ENCODE measurements around the gene FKBP1B.
"Not testable (repeated sequence)": the region's sequence is repeated elsewhere in the genome, so short reads cannot be mapped to it uniquely, and the experiment has no call there.

Gene FKBP1B

DNA sequence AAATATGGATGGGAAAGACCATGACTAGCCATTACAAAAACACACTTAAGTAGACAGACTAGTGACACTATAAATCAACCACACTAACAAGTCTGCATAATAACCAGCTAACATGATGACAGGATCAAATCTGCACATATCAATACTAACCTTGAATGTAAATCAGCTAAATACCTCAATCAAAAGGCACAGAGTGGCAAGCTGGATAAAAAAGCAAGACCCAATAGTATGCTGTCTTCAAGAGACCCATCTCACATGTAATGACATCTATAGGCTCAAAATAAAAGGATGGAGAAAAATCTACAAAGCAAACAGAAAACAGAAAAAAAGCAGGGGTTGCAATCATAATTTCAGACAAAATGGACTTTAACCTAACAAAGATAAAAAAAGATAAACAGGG is 57.2 kb downstream of the FKBP1B start:
- no peak overlapping the region for H4K8ac ChIP-seq (ENCODE audit: low read depth, low read length)
- peaks cover 2% of the 10 kb centered on the region for H3K9me3 ChIP-seq (ENCODE audit: insufficient read depth, low read depth, low read length)
- no peaks in the 10 kb centered on the region for H3K79me2 ChIP-seq (ENCODE audit: control insufficient read depth, insufficient read depth, low read length, poor library complexity)
- H3K14ac ChIP-seq (ENCODE audit: low read length): no peak overlapping the region
- H3K18ac ChIP-seq (ENCODE audit: low read length): no peak overlapping the region
- no peak overlapping the region for H3K4me3 ChIP-seq (ENCODE audit: low read depth, low read length)
- H4K91ac ChIP-seq (ENCODE audit: low read depth, low read length): no peak overlapping the region
- no peak overlapping the region for H3K4ac ChIP-seq (ENCODE audit: low read depth, low read length)
- H3K9ac ChIP-seq (ENCODE audit: low read length): no peak overlapping the region
- H3K27ac ChIP-seq (ENCODE audit: low read depth, low read length): no peak overlapping the region
- no peak overlapping the region for H2AFZ ChIP-seq (ENCODE audit: insufficient read depth, low read length, poor library complexity)
- H2BK5ac ChIP-seq (ENCODE audit: low read depth, low read length, poor library complexity): no peak overlapping the region
- H3K4me2 ChIP-seq (ENCODE audit: low read length): no peak overlapping the region
- no peak for DNase-seq
- H2BK12ac ChIP-seq (ENCODE audit: low read length): no peak overlapping the region
- no peak overlapping the region for H4K12ac ChIP-seq (ENCODE audit: low read depth, low read length)
- peaks cover 6 to 9% of the 10 kb centered on the region in 2 experiments for H3K4me1 ChIP-seq (ENCODE audit: control insufficient read depth in 1 of 2, insufficient read depth in 2 of 2, low read length in 2 of 2)
- no peaks in the 10 kb centered on the region for H3K79me1 ChIP-seq (ENCODE audit: low read length)
- no peak overlapping the region for H2AK5ac ChIP-seq (ENCODE audit: low read length)
- no peaks in the 10 kb centered on the region for H3K27me3 ChIP-seq (ENCODE audit: insufficient read depth, low read length)
- H3K23ac ChIP-seq (ENCODE audit: low read length): no peak overlapping the region
- H3K36me3 ChIP-seq (ENCODE audit: control insufficient read depth in 1 of 2, insufficient read depth in 2 of 2, low read length in 2 of 2): no peaks in the 10 kb centered on the region
- no peak overlapping the region for H2BK120ac ChIP-seq (ENCODE audit: insufficient read depth, low read length, poor library complexity)

DNA sequence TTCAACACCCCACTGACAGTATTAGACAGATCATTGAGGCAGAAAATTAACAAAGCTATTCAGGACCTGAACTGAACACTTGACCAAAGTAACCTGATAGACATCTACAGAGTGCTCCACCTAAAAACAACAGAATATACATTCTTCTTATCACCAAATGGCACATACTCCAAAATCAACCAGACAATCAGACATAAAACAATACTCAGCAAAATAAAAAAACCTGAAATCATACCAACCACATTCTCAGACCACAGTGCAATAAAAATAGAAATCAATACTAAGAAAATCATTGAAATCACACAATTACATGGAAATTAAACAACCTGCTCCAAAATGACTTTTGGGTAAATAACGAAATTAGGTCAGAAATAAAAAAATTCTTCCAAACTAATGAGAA is 57.8 kb downstream of the FKBP1B start:
- Histone ChIP-seq H2BK5ac (ENCODE audit: low read depth, low read length, poor library complexity) (no peak overlapping the region), H3K9me3 (ENCODE audit: insufficient read depth, low read depth, low read length) (peaks cover 2% of the 10 kb centered on the region), H3K79me1 (ENCODE audit: low read length) (no peaks in the 10 kb centered on the region), H3K14ac (ENCODE audit: low read length) (no peak overlapping the region), H3K23ac (ENCODE audit: low read length) (no peak overlapping the region), H4K12ac (ENCODE audit: low read depth, low read length) (no peak overlapping the region), H4K8ac (ENCODE audit: low read depth, low read length) (no peak overlapping the region), H3K79me2 (ENCODE audit: control insufficient read depth, insufficient read depth, low read length, poor library complexity) (no peaks in the 10 kb centered on the region), H3K9ac (ENCODE audit: low read length) (no peak overlapping the region), H3K4ac (ENCODE audit: low read depth, low read length) (no peak overlapping the region), H3K27ac (ENCODE audit: low read depth, low read length) (no peak overlapping the region), H2BK120ac (ENCODE audit: insufficient read depth, low read length, poor library complexity) (no peak overlapping the region), H2BK12ac (ENCODE audit: low read length) (no peak overlapping the region), H4K91ac (ENCODE audit: low read depth, low read length) (no peak overlapping the region), H3K18ac (ENCODE audit: low read length) (no peak overlapping the region), H3K4me1 (ENCODE audit: control insufficient read depth in 1 of 2, insufficient read depth in 2 of 2, low read length in 2 of 2) (peaks cover 6 to 9% of the 10 kb centered on the region in 2 experiments), H2AK5ac (ENCODE audit: low read length) (no peak overlapping the region), H3K4me3 (ENCODE audit: low read depth, low read length) (no peak overlapping the region), H2AFZ (ENCODE audit: insufficient read depth, low read length, poor library complexity) (no peak overlapping the region), H3K27me3 (ENCODE audit: insufficient read depth, low read length) (no peaks in the 10 kb centered on the region), H3K4me2 (ENCODE audit: low read length) (no peak overlapping the region), H3K36me3 (ENCODE audit: control insufficient read depth in 1 of 2, insufficient read depth in 2 of 2, low read length in 2 of 2) (no peaks in the 10 kb centered on the region)
- no peak for DNase-seq
- no CpG with 5 or more reads among the region's 1 CpG for WGBS (ENCODE audit: extremely low coverage, insufficient coverage, insufficient read length)

DNA sequence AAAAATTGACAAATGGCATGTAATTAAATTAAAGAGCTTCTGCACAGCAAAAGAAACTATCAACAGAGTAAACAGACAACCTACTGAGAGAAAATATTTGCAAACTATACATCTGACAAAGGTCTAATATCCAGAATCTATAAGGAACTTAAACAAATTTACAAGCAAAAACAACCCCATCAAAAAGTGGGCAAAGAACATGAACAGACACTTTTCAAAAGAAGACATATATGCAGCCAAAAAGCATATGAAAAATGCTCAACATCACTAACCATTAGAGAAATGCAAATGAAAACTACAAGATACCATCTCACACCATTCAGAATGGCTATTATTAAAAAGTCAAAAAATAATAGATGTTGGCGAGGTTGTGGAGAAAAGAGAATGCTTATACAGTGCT is 59.9 kb downstream of the FKBP1B start:
- not testable (repeated sequence) for H3K4me1 ChIP-seq (ENCODE audit: control insufficient read depth in 1 of 2, insufficient read depth in 2 of 2, low read length in 2 of 2); DNase-seq; H4K12ac ChIP-seq (ENCODE audit: low read depth, low read length); H3K9ac ChIP-seq (ENCODE audit: low read length); H2BK12ac ChIP-seq (ENCODE audit: low read length); H3K36me3 ChIP-seq (ENCODE audit: control insufficient read depth in 1 of 2, insufficient read depth in 2 of 2, low read length in 2 of 2); H2BK120ac ChIP-seq (ENCODE audit: insufficient read depth, low read length, poor library complexity); H3K23ac ChIP-seq (ENCODE audit: low read length); H4K8ac ChIP-seq (ENCODE audit: low read depth, low read length); H3K4ac ChIP-seq (ENCODE audit: low read depth, low read length); H2BK5ac ChIP-seq (ENCODE audit: low read depth, low read length, poor library complexity); H3K9me3 ChIP-seq (ENCODE audit: insufficient read depth, low read depth, low read length); H3K27me3 ChIP-seq (ENCODE audit: insufficient read depth, low read length); H3K14ac ChIP-seq (ENCODE audit: low read length); H3K27ac ChIP-seq (ENCODE audit: low read depth, low read length); H3K18ac ChIP-seq (ENCODE audit: low read length); H2AK5ac ChIP-seq (ENCODE audit: low read length); H2AFZ ChIP-seq (ENCODE audit: insufficient read depth, low read length, poor library complexity); H3K4me3 ChIP-seq (ENCODE audit: low read depth, low read length); H3K4me2 ChIP-seq (ENCODE audit: low read length); H4K91ac ChIP-seq (ENCODE audit: low read depth, low read length); H3K79me2 ChIP-seq (ENCODE audit: control insufficient read depth, insufficient read depth, low read length, poor library complexity); H3K79me1 ChIP-seq (ENCODE audit: low read length)
- WGBS (ENCODE audit: extremely low coverage, insufficient coverage, insufficient read length): no CpG with 5 or more reads among the region's 1 CpG

- no peak overlapping the region for H3K23ac ChIP-seq (ENCODE audit: low read length)
- no peak overlapping the region for H2BK5ac ChIP-seq (ENCODE audit: low read depth, low read length, poor library complexity)
- H3K4me1 ChIP-seq (ENCODE audit: control insufficient read depth in 1 of 2, insufficient read depth in 2 of 2, low read length in 2 of 2): peaks cover 6 to 9% of the 10 kb centered on the region in 2 experiments
- H3K18ac ChIP-seq (ENCODE audit: low read length): no peak overlapping the region
- H2BK12ac ChIP-seq (ENCODE audit: low read length): peak overlapping the region; percentile 68
- no peak overlapping the region for H3K4ac ChIP-seq (ENCODE audit: low read depth, low read length)
- no peak overlapping the region for H4K91ac ChIP-seq (ENCODE audit: low read depth, low read length)
- no peak overlapping the region for H3K4me3 ChIP-seq (ENCODE audit: low read depth, low read length)
- peak in 1 of 2 donors; percentile 1 for DNase-seq
- no peaks in the 10 kb centered on the region for H3K27me3 ChIP-seq (ENCODE audit: insufficient read depth, low read length)
- H4K12ac ChIP-seq (ENCODE audit: low read depth, low read length): no peak overlapping the region
- peaks cover 4% of the 10 kb centered on the region for H3K9me3 ChIP-seq (ENCODE audit: insufficient read depth, low read depth, low read length)
- no peaks in the 10 kb centered on the region for H3K36me3 ChIP-seq (ENCODE audit: control insufficient read depth in 1 of 2, insufficient read depth in 2 of 2, low read length in 2 of 2)
- H3K4me2 ChIP-seq (ENCODE audit: low read length): no peak overlapping the region
- H2AK5ac ChIP-seq (ENCODE audit: low read length): no peak overlapping the region
- no CpG with 5 or more reads among the region's 7 CpGs for WGBS (ENCODE audit: extremely low coverage, insufficient coverage, insufficient read length)
- no peak overlapping the region for H2AFZ ChIP-seq (ENCODE audit: insufficient read depth, low read length, poor library complexity)
- no peaks in the 10 kb centered on the region for H3K79me1 ChIP-seq (ENCODE audit: low read length)
- H3K14ac ChIP-seq (ENCODE audit: low read length): no peak overlapping the region
- H3K27ac ChIP-seq (ENCODE audit: low read depth, low read length): no peak overlapping the region
- H4K8ac ChIP-seq (ENCODE audit: low read depth, low read length): no peak overlapping the region
- no peak overlapping the region for H2BK120ac ChIP-seq (ENCODE audit: insufficient read depth, low read length, poor library complexity)
- no peak overlapping the region for H3K9ac ChIP-seq (ENCODE audit: low read length)
- no peaks in the 10 kb centered on the region for H3K79me2 ChIP-seq (ENCODE audit: control insufficient read depth, insufficient read depth, low read length, poor library complexity)
Observed at GRCh38 chr2:24110660-24111303, 61.2 kb downstream of the FKBP1B start.
